ENCODE data around the gene ARHGEF7.

ARHGEF7 gene

DNA sequence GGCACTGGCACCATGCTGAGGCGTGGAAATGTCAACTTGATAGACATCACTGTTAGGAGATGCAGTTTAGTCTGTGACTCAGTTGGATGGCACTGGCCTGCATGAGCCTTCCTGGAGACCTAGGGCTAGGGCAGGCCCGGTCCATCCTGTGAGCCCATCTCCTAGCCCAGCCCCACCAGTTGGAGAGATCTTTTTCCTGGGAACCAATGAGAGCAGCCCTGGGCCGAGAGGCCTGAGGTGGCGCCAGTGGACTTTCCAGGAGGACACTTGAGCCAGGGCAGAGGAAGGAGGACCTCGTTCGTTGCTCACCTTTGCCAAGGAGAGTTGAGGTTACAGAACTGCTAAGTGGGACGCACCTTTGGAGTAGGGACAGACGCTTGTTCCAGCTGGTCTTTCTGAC is 104.8 kb downstream of the ARHGEF7 start:
- TF ChIP-seq ZFX (IDR thresholded peaks at IDR 0.05) = no peak
- TF ChIP-seq, protein P1, sequence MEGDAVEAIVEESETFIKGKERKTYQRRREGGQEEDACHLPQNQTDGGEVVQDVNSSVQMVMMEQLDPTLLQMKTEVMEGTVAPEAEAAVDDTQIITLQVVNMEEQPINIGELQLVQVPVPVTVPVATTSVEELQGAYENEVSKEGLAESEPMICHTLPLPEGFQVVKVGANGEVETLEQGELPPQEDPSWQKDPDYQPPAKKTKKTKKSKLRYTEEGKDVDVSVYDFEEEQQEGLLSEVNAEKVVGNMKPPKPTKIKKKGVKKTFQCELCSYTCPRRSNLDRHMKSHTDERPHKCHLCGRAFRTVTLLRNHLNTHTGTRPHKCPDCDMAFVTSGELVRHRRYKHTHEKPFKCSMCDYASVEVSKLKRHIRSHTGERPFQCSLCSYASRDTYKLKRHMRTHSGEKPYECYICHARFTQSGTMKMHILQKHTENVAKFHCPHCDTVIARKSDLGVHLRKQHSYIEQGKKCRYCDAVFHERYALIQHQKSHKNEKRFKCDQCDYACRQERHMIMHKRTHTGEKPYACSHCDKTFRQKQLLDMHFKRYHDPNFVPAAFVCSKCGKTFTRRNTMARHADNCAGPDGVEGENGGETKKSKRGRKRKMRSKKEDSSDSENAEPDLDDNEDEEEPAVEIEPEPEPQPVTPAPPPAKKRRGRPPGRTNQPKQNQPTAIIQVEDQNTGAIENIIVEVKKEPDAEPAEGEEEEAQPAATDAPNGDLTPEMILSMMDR (conservative IDR thresholded peaks at IDR 0.05) = no peak
- no peak overlapping the region for H3K27ac ChIP-seq

DNA sequence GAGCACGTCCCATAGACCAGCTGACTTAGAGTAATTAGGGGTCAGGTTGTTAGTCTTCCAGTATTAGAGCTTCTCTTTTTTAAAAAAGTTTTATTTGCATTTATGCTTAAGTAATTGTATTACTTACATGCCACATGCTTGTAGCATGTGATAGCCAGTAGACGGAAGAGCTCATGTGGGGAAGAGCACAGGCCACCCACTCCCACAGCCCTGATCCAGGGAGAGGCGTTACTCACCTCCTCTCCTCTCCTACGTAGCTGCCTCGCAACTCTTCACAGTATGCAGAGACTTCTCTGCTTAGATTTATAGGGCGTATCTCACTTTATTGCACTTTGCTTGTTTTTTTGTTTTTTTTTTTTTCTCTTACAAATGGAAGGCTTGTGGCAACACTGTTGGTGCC is 110.1 kb downstream of the ARHGEF7 start:
- H3K27ac ChIP-seq = no peak overlapping the region
- TF ChIP-seq, protein P1 (conservative IDR thresholded peaks at IDR 0.05) = no peak
- TF ChIP-seq ZFX (IDR thresholded peaks at IDR 0.05) = no peak

GRCh38 chr13:111225810-111226546 is 110.9 kb downstream of the ARHGEF7 start:
- H3K27ac ChIP-seq = no peak overlapping the region
- no peak for TF ChIP-seq ZFX (IDR thresholded peaks at IDR 0.05)
- TF ChIP-seq, protein P1 (conservative IDR thresholded peaks at IDR 0.05) = no peak

- H3K27ac ChIP-seq = no peak overlapping the region
- no peak for TF ChIP-seq ZFX (IDR thresholded peaks at IDR 0.05)
- TF ChIP-seq, protein P1 (conservative IDR thresholded peaks at IDR 0.05) = no peak
These were observed 112.3 kb downstream of the ARHGEF7 start for GRCh38 chr13:111227405-111227804.

DNA sequence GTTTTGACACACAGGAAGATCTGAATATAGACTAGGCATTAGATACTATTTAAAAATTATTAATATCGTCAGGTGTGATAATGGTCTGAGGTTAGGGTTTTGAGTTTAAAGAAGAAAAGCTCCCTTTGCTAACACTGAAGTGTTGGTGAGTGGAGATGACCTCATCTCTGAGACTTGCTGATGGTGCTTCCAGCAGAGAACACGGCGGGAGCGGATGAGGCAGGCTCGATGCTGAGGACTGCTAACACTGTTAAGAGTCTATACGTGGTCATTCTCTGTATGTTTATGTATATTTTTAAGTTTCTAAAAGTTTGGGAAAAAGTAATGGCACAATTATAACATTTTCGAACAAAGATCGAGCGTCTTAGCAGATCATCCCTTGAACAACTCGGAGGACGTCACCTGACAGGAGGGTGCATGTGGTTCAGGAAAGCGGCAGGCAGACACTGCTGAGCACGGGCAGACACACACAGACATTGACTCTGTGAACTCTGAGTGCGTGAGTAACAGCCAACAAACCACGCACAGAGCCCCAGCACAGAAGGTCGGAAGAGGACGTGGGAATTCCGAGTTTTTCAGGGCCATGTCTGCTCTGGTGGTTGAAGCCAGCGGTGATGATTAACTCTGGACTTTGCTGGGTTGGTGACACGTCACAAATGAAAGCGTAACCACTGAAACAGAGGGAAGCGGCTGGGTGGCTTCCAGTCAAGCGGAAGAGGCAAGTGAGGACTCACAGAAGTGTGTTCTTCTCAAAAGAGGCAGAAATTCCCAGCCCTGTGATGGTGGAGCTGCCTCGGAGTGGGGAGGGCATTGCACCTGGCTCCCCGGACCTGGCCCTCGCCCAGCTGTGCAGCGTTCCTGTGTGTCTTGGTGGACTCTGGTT is 113.4 kb downstream of the ARHGEF7 start:
- TF ChIP-seq ZFX (IDR thresholded peaks at IDR 0.05) = no peak
- TF ChIP-seq, protein P1 (conservative IDR thresholded peaks at IDR 0.05) = no peak
- no peak overlapping the region for H3K27ac ChIP-seq

DNA sequence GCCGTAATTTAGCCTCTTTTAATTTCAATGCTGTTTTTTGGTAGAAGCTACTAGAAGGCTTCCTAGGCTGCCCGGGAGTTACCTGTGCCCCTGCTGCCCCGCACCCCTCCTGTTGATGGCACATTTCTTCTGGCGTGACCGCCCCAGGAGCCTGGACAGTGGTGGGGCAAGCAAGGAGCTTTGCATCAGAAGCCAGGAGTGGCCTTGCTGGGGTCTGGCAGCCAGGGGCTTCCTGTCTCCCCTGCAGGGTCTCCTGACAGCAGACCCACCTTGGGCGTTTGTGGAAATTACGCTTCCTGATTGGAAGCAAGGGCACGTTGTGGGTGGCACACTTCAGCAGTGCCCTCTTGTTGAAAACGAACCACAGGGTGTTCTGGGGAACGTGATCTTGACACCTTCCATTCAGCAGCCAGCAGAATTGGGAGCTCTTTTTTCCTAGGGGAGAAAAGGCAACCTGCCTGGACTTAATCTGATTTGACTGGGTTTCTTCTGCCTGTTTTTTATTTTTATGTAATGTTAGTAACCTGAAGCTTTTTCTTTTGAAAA is 115.3 kb downstream of the ARHGEF7 start:
- H3K27ac ChIP-seq = no peak overlapping the region
- TF ChIP-seq ZFX (IDR thresholded peaks at IDR 0.05) = no peak
- TF ChIP-seq, protein P1 (conservative IDR thresholded peaks at IDR 0.05) = no peak

- TF ChIP-seq ZFX (IDR thresholded peaks at IDR 0.05) = no peak
- TF ChIP-seq, protein P1 (conservative IDR thresholded peaks at IDR 0.05) = no peak
These were observed 117.1 kb downstream of the ARHGEF7 start for GRCh38 chr13:111232191-111232590.

More at GRCh38 chr13:111232191-111232590, 117.1 kb downstream of the ARHGEF7 start:
- no peak overlapping the region for H3K27ac ChIP-seq

Data from C4-2B (cell line).